Nasal cavity respiratory epithelium epithelial cell of viscerocranial mucosa (primary cell): ENCODE data around the gene HAUS1. TPM values are rescaled to one million over a fixed set of nuclear protein-coding genes. Genes with fewer than 3 reads are reported as not detected.

Source experiments
- total RNA-seq: library from RNA; depleted of rRNA; stranded (reverse); fragments of >200 nt; gene quantifications from 2 replicates; pipeline ENCODE4 v1.2.3, GENCODE V29; 2014

The HAUS1 gene, protein sequence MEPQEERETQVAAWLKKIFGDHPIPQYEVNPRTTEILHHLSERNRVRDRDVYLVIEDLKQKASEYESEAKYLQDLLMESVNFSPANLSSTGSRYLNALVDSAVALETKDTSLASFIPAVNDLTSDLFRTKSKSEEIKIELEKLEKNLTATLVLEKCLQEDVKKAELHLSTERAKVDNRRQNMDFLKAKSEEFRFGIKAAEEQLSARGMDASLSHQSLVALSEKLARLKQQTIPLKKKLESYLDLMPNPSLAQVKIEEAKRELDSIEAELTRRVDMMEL
- 13.0 and 14.2 TPM in 2 replicates for total RNA-seq

DNA sequence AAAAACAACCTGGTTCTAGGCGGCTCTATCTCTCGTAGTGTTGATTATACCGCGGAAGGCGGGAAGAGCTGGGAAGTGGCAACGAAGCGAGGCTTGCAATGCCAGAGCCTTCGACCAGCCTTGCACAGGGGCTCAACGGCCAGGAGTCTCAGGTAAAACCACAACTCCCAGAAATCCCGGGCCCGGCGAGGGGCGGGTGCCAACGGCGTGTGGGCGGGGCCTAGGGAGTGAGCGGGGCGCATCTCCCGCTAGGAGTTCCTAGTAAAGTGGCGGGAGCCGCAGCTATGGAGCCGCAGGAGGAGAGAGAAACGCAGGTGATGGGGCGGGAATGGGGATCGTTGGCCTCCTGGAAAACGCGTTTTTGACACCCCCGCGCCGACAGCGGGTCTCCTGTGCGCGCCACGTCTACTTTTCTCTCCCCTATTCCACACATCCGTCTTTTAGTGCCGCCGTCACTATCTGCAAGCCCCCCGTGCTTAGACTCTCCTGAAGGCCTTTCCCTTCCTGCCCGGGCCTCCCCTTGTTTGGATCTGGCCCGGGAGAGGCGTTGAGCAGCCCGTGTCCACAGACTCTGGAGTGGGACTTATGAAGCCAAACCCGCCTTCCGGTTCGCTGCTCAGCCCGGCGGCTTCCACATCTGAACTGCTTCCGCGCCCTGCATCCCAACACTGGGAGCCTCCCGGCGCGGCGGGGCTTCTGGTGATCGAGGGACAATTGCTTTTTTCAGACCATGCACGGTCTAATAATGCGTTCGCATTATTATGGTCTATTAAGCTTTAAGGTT lies at the start of gene HAUS1:
Gene HAUS1 (plus strand): TSS at position 258 of the 784 bp plus-strand sequence. CDS start 27 bp downstream, at position 285.

DNA sequence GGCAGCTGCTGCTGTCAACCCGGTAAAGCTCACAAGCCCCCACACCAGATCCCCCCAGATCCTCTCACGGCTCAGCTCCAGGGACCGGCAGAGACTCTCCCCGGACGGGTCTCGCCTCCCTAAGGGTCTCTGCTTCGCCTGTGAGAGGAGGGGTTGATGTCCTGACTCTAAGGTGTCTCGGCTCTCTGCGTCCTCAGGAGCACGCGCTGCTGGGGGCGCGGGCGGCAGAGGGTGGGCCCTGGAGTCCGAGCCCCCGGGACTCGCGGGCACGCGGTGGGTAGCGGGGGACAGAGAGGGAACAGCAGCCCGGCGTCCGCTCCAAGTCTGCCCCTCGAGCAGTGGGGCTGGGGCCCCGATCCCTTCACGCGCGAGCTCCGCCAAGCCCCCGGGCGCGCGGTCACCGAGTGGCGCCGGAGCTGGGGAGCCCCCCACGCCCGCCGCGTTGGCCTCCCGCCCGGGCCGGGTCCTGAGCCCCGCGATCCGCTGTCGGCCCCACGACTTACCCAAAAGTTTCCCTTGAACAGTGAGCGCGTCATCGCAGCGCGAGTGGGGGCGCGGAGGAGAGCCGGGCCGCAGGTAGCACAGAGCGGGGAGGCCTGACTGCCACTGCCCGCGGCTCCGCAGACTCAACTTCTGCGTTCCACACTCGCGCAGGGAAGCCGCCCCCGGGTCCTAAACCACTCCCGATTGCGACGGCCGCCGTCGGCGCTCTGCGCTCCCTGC lies 32.4 kb upstream of the HAUS1 start, which contains the start of gene PSTPIP2:
Gene PSTPIP2 (minus strand): TSS at position 608 of the 723 bp plus-strand sequence. CDS start 72 bp downstream, at position 536.

DNA sequence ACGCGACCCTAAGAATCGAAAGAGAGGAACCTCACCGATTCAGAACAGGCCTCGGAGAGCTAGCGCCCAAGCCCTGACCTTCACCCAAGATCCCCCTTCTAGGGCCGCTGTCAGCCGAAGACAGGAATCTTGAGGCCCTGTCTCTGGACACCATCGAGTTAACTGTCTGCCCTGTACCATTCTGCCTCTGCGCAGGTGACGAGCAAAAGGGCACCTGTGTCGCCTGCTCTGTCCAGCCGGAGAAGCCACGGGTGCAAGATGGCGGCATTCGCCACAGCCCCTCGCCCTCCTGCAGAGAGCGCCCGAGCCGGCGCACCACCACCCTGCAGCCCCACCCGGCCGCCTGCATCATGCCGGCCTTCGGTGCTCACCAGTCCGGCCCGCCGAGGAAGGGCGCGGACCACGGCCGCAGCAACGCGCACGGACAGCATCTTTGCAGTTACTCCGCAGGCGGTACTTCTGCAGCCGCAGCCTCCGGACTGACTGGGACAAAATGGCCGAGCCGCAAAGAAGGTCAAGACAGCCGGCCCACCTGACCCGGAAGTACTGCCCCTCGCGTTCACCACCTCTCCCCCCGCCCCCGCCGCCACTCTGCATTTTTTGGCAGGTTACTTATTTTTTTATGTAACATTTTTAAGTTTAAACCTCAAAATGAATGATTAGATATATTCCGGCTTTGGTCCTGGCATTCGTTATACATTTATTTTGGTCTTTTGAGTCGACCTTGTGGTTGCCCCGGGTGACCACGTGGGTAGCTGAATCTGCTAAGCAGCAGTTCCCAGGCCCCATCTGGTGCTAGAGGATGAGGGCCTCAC lies 6.2 kb upstream of the HAUS1 start, which contains the start of gene ATP5F1A:
Gene ATP5F1A (minus strand): TSS at position 496 of the 815 bp plus-strand sequence. CDS start 65 bp downstream, at position 431.

Other genes starting within 250 kb of the HAUS1 start
- gene EPG5, start 137.1 kb upstream of the HAUS1 start, total RNA-seq: 16.7 and 32.5 TPM in 2 replicates
- gene PSTPIP2, start 32.1 kb upstream of the HAUS1 start, total RNA-seq: 9.6 and 18.9 TPM in 2 replicates
- gene ATP5F1A, start 6.1 kb upstream of the HAUS1 start, total RNA-seq: 491 and 550 TPM in 2 replicates